ENCODE results near the gene CFAP73.

CFAP73 gene

DNA sequence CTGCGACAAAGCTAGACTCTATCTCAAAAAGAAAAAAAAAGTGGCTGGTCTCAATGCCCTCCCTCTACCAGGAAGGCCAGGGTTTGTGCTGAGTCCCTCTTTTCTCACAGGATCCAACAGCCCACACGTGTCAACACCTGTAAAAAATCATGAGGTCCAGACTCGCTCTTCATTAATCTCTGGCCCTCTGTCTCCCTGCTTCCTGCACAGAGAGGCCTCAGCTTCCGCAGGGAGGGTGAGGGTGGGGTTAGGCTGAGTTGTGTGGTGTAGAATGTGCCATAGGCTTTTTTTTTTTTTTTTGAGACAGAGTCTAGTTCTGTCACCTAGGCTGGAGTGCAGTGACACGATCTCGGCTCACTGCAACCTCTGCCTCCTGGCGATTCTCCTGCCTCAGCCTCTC is 6.1 kb downstream of the CFAP73 start:
- Histone ChIP-seq H3K4me2 (ENCODE audit: low read length) (no peak overlapping the region), H3K36me3 (ENCODE audit: control insufficient read depth, insufficient read depth, low read length) (no peaks in the 10 kb centered on the region), H3K27ac (no peak overlapping the region), H3K79me2 (no peaks in the 10 kb centered on the region), H3K27me3 (ENCODE audit: control insufficient read depth, insufficient read depth, low read length) (no peaks in the 10 kb centered on the region), H3K9me3 (ENCODE audit: control insufficient read depth, low read length) (no peaks in the 10 kb centered on the region), H3K9ac (no peak overlapping the region), H2AFZ (no peak overlapping the region), H3K4me1 (peaks cover 5% of the 10 kb centered on the region), H3K4me3 (ENCODE audit: low read depth, low read length) (no peak overlapping the region)
- TF ChIP-seq, protein P1, sequence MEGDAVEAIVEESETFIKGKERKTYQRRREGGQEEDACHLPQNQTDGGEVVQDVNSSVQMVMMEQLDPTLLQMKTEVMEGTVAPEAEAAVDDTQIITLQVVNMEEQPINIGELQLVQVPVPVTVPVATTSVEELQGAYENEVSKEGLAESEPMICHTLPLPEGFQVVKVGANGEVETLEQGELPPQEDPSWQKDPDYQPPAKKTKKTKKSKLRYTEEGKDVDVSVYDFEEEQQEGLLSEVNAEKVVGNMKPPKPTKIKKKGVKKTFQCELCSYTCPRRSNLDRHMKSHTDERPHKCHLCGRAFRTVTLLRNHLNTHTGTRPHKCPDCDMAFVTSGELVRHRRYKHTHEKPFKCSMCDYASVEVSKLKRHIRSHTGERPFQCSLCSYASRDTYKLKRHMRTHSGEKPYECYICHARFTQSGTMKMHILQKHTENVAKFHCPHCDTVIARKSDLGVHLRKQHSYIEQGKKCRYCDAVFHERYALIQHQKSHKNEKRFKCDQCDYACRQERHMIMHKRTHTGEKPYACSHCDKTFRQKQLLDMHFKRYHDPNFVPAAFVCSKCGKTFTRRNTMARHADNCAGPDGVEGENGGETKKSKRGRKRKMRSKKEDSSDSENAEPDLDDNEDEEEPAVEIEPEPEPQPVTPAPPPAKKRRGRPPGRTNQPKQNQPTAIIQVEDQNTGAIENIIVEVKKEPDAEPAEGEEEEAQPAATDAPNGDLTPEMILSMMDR (IDR thresholded peaks at IDR 0.05): no peak

- TF ChIP-seq, protein P1 (IDR thresholded peaks at IDR 0.05): no peak
- no peak overlapping the region for H2AFZ ChIP-seq
- H3K4me1 ChIP-seq: peaks cover 4% of the 10 kb centered on the region
- H3K36me3 ChIP-seq (ENCODE audit: control insufficient read depth, insufficient read depth, low read length): no peaks in the 10 kb centered on the region
- H3K9me3 ChIP-seq (ENCODE audit: control insufficient read depth, low read length): no peaks in the 10 kb centered on the region
- no peak overlapping the region for H3K27ac ChIP-seq
- H3K9ac ChIP-seq: no peak overlapping the region
- H3K4me3 ChIP-seq (ENCODE audit: low read depth, low read length): no peak overlapping the region
- no peak overlapping the region for H3K4me2 ChIP-seq (ENCODE audit: low read length)
- H3K27me3 ChIP-seq (ENCODE audit: control insufficient read depth, insufficient read depth, low read length): no peaks in the 10 kb centered on the region
- H3K79me2 ChIP-seq: no peaks in the 10 kb centered on the region
Measured at GRCh38 chr12:113157218-113157859, 7.8 kb downstream of the CFAP73 start.

GRCh38 chr12:113158439-113159203 is 9.1 kb downstream of the CFAP73 start:
- H2AFZ ChIP-seq: no peak overlapping the region
- H3K36me3 ChIP-seq (ENCODE audit: control insufficient read depth, insufficient read depth, low read length): no peaks in the 10 kb centered on the region

GRCh38 chr12:113159937-113160336 is 10.4 kb downstream of the CFAP73 start:
- no peak overlapping the region for H3K4me2 ChIP-seq (ENCODE audit: low read length)
- H3K27me3 ChIP-seq (ENCODE audit: control insufficient read depth, insufficient read depth, low read length): no peaks in the 10 kb centered on the region
- no peak overlapping the region for H3K9ac ChIP-seq
- no peaks in the 10 kb centered on the region for H3K9me3 ChIP-seq (ENCODE audit: control insufficient read depth, low read length)
- no peaks in the 10 kb centered on the region for H3K36me3 ChIP-seq (ENCODE audit: control insufficient read depth, insufficient read depth, low read length)
- no peaks in the 10 kb centered on the region for H3K4me1 ChIP-seq
- no peak overlapping the region for H3K4me3 ChIP-seq (ENCODE audit: low read depth, low read length)
- no peaks in the 10 kb centered on the region for H3K79me2 ChIP-seq
- H3K27ac ChIP-seq: no peak overlapping the region
- TF ChIP-seq, protein P1 (IDR thresholded peaks at IDR 0.05): no peak
- no peak overlapping the region for H2AFZ ChIP-seq

More at GRCh38 chr12:113158439-113159203, 9.1 kb downstream of the CFAP73 start:
- no peaks in the 10 kb centered on the region for H3K79me2 ChIP-seq
- TF ChIP-seq, protein P1 (IDR thresholded peaks at IDR 0.05): no peak
- H3K9me3 ChIP-seq (ENCODE audit: control insufficient read depth, low read length): no peaks in the 10 kb centered on the region
- no peaks in the 10 kb centered on the region for H3K4me1 ChIP-seq
- H3K27ac ChIP-seq: no peak overlapping the region
- H3K4me2 ChIP-seq (ENCODE audit: low read length): no peak overlapping the region
- H3K9ac ChIP-seq: no peak overlapping the region
- no peak overlapping the region for H3K4me3 ChIP-seq (ENCODE audit: low read depth, low read length)
- H3K27me3 ChIP-seq (ENCODE audit: control insufficient read depth, insufficient read depth, low read length): no peaks in the 10 kb centered on the region

Measured in parathyroid adenoma (tissue), 2 donors.